ENCODE data around the gene PEPD. TPM values are rescaled to one million over a fixed set of nuclear protein-coding genes. Genes with fewer than 3 reads are reported as not detected.
A peak's percentile ranks its signal among the peaks of the same experiment; 100 is the strongest.

The PEPD gene
- total RNA-seq, 1 experiment from 2014 or later, result 116 TPM

- BruUV-seq (replicated peaks), result no TSS peak
- Mint-ChIP-seq H3K9me3 (ENCODE audit: unreplicated experiment) (no peaks in the 10 kb centered on the region), H3K27me3 (ENCODE audit: insufficient read depth, unreplicated experiment) (no peaks in the 10 kb centered on the region), H3K27ac (ENCODE audit: unreplicated experiment) (no peak overlapping the region), H3K4me1 (ENCODE audit: low read depth, unreplicated experiment) (peaks cover 22% of the 10 kb centered on the region), H3K4me3 (ENCODE audit: unreplicated experiment) (no peak overlapping the region), H3K36me3 (ENCODE audit: insufficient read depth, unreplicated experiment) (peaks cover 70% of the 10 kb centered on the region)
- ChIA-PET POLR2A (no interaction called here), CTCF (interaction anchor here (0.6 kb wide), 1 partner anchor 48 kb away, joined by 3 read pairs; no protein-coding TSS in a partner anchor)
- intact Hi-C loops (cut with micrococcal nuclease; ENCODE audit: unreplicated experiment), result no loop called here
- Histone ChIP-seq H3K4me3 (ENCODE audit: low read depth, low read length) (no peak overlapping the region), H3K27me3 (replicated peaks; ENCODE audit: control insufficient read depth, insufficient read depth, low read length) (no peaks in the 10 kb centered on the region), H3K4me1 (0 out of 2 replicates have a peak, but pooled peaks cover 6% of the 10 kb centered on the region), H3K36me3 (ENCODE audit: control insufficient read depth, insufficient read depth, low read length) (peaks cover 6% of the 10 kb centered on the region), H3K9me3 (no peaks in the 10 kb centered on the region)
- TF ChIP-seq, protein P1, sequence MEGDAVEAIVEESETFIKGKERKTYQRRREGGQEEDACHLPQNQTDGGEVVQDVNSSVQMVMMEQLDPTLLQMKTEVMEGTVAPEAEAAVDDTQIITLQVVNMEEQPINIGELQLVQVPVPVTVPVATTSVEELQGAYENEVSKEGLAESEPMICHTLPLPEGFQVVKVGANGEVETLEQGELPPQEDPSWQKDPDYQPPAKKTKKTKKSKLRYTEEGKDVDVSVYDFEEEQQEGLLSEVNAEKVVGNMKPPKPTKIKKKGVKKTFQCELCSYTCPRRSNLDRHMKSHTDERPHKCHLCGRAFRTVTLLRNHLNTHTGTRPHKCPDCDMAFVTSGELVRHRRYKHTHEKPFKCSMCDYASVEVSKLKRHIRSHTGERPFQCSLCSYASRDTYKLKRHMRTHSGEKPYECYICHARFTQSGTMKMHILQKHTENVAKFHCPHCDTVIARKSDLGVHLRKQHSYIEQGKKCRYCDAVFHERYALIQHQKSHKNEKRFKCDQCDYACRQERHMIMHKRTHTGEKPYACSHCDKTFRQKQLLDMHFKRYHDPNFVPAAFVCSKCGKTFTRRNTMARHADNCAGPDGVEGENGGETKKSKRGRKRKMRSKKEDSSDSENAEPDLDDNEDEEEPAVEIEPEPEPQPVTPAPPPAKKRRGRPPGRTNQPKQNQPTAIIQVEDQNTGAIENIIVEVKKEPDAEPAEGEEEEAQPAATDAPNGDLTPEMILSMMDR (IDR thresholded peaks at IDR 0.05; ENCODE audit: insufficient read depth in 1 of 2, low read depth in 1 of 2, low read length in 1 of 2, severe bottlenecking in 1 of 2, unreplicated experiment in 1 of 2), result no peak
- peak in 1 of 2 experiments; percentile 22 for DNase-seq
Observed at GRCh38 chr19:33385956-33386355, 135.6 kb downstream of the PEPD start.

- Histone ChIP-seq H3K36me3 (ENCODE audit: control insufficient read depth, insufficient read depth, low read length) (peaks cover 6% of the 10 kb centered on the region), H3K4me1 (peaks cover 12% of the 10 kb centered on the region; the same call in 1 of the 2 replicates), H3K4me3 (ENCODE audit: low read depth, low read length) (no peak overlapping the region), H3K27me3 (replicated peaks; ENCODE audit: control insufficient read depth, insufficient read depth, low read length) (no peaks in the 10 kb centered on the region), H3K9me3 (0 out of 2 replicates have a peak, but pooled peaks cover 3% of the 10 kb centered on the region)
- TF ChIP-seq, protein P1 (IDR thresholded peaks at IDR 0.05; ENCODE audit: insufficient read depth in 1 of 2, low read depth in 1 of 2, low read length in 1 of 2, severe bottlenecking in 1 of 2, unreplicated experiment in 1 of 2), result no peak
- Mint-ChIP-seq H3K27ac (ENCODE audit: unreplicated experiment) (no peak overlapping the region), H3K9me3 (ENCODE audit: unreplicated experiment) (no peaks in the 10 kb centered on the region), H3K4me1 (ENCODE audit: low read depth, unreplicated experiment) (peaks cover 25% of the 10 kb centered on the region), H3K4me3 (ENCODE audit: unreplicated experiment) (no peak overlapping the region), H3K27me3 (ENCODE audit: insufficient read depth, unreplicated experiment) (no peaks in the 10 kb centered on the region), H3K36me3 (ENCODE audit: insufficient read depth, unreplicated experiment) (peaks cover 71% of the 10 kb centered on the region)
- CTCF ChIA-PET, result interaction anchor here (1.2 kb wide), 1 partner anchor 31 kb away, joined by 3 read pairs; no protein-coding TSS in a partner anchor
- POLR2A ChIA-PET, result no interaction called here
- intact Hi-C loops (cut with micrococcal nuclease; ENCODE audit: unreplicated experiment), result no loop called here
- peak in 1 of 2 experiments; percentile 7 for DNase-seq
- BruUV-seq (replicated peaks), result no TSS peak
Observed at GRCh38 chr19:33384983-33385382, 136.6 kb downstream of the PEPD start.

- no peak overlapping the region for H3K4me3 Mint-ChIP-seq (ENCODE audit: unreplicated experiment)
- Histone ChIP-seq H3K4me1 (peaks cover 12% of the 10 kb centered on the region; the same call in 1 of the 2 replicates), H3K9me3 (0 out of 2 replicates have a peak, but pooled peaks cover 3% of the 10 kb centered on the region), H3K27me3 (replicated peaks; ENCODE audit: control insufficient read depth, insufficient read depth, low read length) (no peaks in the 10 kb centered on the region), H3K36me3 (ENCODE audit: control insufficient read depth, insufficient read depth, low read length) (peaks cover 10% of the 10 kb centered on the region), H3K4me3 (ENCODE audit: low read depth, low read length) (no peak overlapping the region)
- intact Hi-C loops (cut with micrococcal nuclease; ENCODE audit: unreplicated experiment), result no loop called here
- H3K27me3 Mint-ChIP-seq (ENCODE audit: insufficient read depth, unreplicated experiment), result no peaks in the 10 kb centered on the region
- ChIA-PET POLR2A (interaction anchor here (0.6 kb wide), 1 partner anchor 13 kb away, joined by 5 read pairs; no protein-coding TSS in a partner anchor), CTCF (interaction anchor here (1.2 to 1.4 kb wide), 2 partner anchors 20 to 32 kb away, joined by 3 to 5 read pairs; no protein-coding TSS in a partner anchor)
- TF ChIP-seq, protein P1 (IDR thresholded peaks at IDR 0.05; ENCODE audit: insufficient read depth in 1 of 2, low read depth in 1 of 2, low read length in 1 of 2, severe bottlenecking in 1 of 2, unreplicated experiment in 1 of 2), result no peak
- peaks cover 75% of the 10 kb centered on the region for H3K36me3 Mint-ChIP-seq (ENCODE audit: insufficient read depth, unreplicated experiment)
- peak overlapping the region; percentile 17 for H3K27ac Mint-ChIP-seq (ENCODE audit: unreplicated experiment)
- H3K9me3 Mint-ChIP-seq (ENCODE audit: unreplicated experiment), result no peaks in the 10 kb centered on the region
- peak in 1 of 2 experiments; percentile 17 for DNase-seq
- no TSS peak for BruUV-seq (replicated peaks)
- H3K4me1 Mint-ChIP-seq (ENCODE audit: low read depth, unreplicated experiment), result peaks cover 25% of the 10 kb centered on the region
Observed at GRCh38 chr19:33383720-33384292, 137.8 kb downstream of the PEPD start.
